ENCODE measurements around the gene GPR146.

DNA sequence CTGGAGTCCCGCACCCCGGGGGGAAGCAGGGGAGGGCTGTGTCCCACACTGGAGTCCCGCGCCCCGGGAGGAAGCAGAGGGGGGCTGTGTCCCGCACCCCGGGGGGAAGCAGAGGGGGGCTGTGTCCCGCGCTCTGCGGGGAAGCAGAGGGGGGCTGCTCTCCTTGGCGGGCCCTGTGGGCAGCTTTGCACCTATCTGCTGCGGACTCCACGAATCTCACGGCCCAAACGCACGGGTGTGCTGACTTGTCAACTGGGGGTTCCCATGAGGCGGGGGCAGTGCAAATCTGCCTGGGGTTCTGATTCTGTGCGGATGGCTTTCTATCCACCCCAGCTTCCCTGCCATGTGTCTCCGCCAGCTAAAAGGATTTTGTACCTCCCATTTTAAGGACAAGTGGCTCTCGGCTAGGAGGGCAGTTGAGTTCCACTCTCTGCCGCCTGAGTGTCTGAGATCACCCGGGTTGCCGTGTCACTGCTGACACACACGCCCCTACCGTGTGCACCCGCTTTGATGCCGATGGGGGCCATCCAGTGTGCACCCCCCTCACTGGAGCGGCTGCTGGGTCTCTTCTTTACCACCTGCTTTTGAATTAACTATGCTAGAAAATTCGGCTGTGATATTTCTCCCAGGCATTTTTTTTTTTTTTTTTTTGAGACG, 64.0 kb downstream of the GPR146 start:
- TF ChIP-seq GATA3 (IDR thresholded peaks at IDR 0.05; ENCODE audit: low read depth, low read length) (no peak), GATA2 (IDR thresholded peaks at IDR 0.05; ENCODE audit: low read depth, low read length) (no peak)

Measured in SH-SY5Y (cell line).